Measurements from ENCODE around the gene ABLIM2. TPM values are rescaled to one million over a fixed set of nuclear protein-coding genes. Genes with fewer than 3 reads are reported as not detected.
A peak's percentile ranks its signal among the peaks of the same experiment; 100 is the strongest.

The ABLIM2 gene
- polyA plus RNA-seq, 1 donor from 2014 or later = 14.9 TPM

DNA sequence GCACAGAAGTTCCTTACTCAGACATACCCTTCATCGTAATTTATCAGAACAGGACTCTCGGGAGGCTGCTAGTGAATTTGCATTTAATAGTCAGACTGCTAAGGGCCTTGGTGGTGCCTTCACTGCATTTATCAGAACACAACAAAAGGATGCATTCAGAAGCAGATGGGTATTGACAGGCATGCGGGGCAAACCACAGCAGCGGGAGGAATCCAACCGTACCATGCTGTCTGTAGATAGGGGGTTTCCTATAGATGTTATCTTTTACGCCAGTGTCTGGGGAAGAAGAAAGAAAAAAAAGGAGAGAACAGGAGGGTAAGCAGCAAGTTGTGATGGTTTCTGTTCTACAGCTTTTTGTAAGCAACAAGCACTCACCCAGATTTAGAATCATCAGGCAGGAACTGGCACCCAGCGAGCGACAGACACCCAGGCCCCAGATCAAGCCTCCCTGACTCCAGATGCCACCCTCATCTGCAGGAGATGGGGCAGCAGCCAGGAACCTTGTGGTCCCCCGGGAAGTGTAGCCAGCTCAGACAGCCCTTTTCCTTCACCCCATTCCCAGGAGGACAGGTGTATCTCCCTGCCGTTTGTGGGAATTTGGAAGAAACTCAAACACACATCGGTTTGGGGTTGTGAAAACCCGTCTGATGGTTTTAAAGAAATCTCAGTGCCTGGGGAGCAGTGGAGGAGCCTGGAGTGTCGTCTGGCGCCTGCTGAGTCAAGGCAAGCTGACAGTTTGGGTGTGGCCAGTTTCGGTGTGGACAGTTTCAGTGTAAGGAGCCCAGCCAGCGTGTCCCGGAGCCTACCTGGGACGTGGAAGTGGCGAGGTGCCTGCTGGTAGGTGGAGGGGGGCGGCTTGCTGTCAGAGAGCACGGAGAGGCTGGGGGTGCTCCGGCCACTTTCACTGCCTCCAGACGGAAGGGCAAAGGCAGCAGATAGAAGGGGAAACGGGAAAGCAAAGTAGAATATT lies 138.9 kb downstream of the ABLIM2 start:
- Histone ChIP-seq H4K20me1 (ENCODE audit: insufficient read depth) (no peaks in the 10 kb centered on the region), H3K27ac (ENCODE audit: low read length) (peak overlapping the region; percentile 91), H2AFZ (ENCODE audit: low read depth, low read length) (no peak overlapping the region), H3K9me3 (ENCODE audit: low read length) (no peaks in the 10 kb centered on the region), H3K9ac (ENCODE audit: low read length) (peak overlapping the region; percentile 54), H3K9me2 (ENCODE audit: insufficient read depth, low read length) (no peaks in the 10 kb centered on the region), H3K4me2 (ENCODE audit: low read length) (peak overlapping the region; percentile 24), H3K79me2 (replicated peaks; ENCODE audit: insufficient read depth, low read length) (no peaks in the 10 kb centered on the region), H3F3A (ENCODE audit: insufficient read depth, low read length, poor library complexity, severe bottlenecking) (peaks cover 6% of the 10 kb centered on the region), H3K36me3 (ENCODE audit: insufficient read depth, low read length) (no peaks in the 10 kb centered on the region), H3K27me3 (ENCODE audit: insufficient read depth, low read depth, low read length) (no peaks in the 10 kb centered on the region), H3K4me3 (ENCODE audit: low read length) (peak overlapping the region; percentile 44)
- peak; percentile 35 for TF ChIP-seq SMC3 (conservative IDR thresholded peaks at IDR 0.05; ENCODE audit: poor library complexity)
- no peak for TF ChIP-seq MXI1 (conservative IDR thresholded peaks at IDR 0.05; ENCODE audit: poor library complexity, severe bottlenecking)
- no peak for TF ChIP-seq EZH2 (IDR thresholded peaks at IDR 0.05; ENCODE audit: borderline replicate concordance, insufficient read depth, low read length, poor library complexity, severe bottlenecking)
- peak; percentile 79 for TF ChIP-seq POLR2AphosphoS5 (IDR thresholded peaks at IDR 0.05)
- no peak for TF ChIP-seq TAF1 (IDR thresholded peaks at IDR 0.05; ENCODE audit: low read depth)
- TF ChIP-seq, protein P1, sequence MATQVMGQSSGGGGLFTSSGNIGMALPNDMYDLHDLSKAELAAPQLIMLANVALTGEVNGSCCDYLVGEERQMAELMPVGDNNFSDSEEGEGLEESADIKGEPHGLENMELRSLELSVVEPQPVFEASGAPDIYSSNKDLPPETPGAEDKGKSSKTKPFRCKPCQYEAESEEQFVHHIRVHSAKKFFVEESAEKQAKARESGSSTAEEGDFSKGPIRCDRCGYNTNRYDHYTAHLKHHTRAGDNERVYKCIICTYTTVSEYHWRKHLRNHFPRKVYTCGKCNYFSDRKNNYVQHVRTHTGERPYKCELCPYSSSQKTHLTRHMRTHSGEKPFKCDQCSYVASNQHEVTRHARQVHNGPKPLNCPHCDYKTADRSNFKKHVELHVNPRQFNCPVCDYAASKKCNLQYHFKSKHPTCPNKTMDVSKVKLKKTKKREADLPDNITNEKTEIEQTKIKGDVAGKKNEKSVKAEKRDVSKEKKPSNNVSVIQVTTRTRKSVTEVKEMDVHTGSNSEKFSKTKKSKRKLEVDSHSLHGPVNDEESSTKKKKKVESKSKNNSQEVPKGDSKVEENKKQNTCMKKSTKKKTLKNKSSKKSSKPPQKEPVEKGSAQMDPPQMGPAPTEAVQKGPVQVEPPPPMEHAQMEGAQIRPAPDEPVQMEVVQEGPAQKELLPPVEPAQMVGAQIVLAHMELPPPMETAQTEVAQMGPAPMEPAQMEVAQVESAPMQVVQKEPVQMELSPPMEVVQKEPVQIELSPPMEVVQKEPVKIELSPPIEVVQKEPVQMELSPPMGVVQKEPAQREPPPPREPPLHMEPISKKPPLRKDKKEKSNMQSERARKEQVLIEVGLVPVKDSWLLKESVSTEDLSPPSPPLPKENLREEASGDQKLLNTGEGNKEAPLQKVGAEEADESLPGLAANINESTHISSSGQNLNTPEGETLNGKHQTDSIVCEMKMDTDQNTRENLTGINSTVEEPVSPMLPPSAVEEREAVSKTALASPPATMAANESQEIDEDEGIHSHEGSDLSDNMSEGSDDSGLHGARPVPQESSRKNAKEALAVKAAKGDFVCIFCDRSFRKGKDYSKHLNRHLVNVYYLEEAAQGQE (IDR thresholded peaks at IDR 0.05; ENCODE audit: borderline replicate concordance) = peak; percentile 34
- TF ChIP-seq, protein P2, sequence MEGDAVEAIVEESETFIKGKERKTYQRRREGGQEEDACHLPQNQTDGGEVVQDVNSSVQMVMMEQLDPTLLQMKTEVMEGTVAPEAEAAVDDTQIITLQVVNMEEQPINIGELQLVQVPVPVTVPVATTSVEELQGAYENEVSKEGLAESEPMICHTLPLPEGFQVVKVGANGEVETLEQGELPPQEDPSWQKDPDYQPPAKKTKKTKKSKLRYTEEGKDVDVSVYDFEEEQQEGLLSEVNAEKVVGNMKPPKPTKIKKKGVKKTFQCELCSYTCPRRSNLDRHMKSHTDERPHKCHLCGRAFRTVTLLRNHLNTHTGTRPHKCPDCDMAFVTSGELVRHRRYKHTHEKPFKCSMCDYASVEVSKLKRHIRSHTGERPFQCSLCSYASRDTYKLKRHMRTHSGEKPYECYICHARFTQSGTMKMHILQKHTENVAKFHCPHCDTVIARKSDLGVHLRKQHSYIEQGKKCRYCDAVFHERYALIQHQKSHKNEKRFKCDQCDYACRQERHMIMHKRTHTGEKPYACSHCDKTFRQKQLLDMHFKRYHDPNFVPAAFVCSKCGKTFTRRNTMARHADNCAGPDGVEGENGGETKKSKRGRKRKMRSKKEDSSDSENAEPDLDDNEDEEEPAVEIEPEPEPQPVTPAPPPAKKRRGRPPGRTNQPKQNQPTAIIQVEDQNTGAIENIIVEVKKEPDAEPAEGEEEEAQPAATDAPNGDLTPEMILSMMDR (IDR thresholded peaks at IDR 0.05; ENCODE audit: poor library complexity, severe bottlenecking) = no peak
- TF ChIP-seq RAD21 (conservative IDR thresholded peaks at IDR 0.05) = peak; percentile 54
- peak; percentile 88 for TF ChIP-seq EP300 (conservative IDR thresholded peaks at IDR 0.05; ENCODE audit: poor library complexity, severe bottlenecking)

DNA sequence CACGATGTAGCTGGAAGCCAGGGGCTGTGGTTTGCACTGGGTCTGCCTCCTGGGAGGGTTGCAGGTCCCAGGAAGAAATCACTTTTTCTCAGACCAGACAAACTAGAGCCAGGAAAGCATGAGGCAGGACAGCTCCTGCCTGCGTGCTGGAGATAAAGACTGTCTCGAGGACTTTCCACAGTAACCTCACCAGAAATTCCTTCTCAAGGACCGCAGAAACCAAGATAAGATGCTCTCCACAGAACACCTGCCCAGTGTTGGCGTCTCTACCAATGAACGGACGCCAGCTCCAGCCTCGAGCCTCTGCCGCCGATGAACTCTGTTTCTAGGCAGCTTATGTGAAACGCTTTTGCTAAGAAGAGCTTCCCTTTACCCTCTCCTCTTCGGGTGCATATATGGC lies 142.1 kb downstream of the ABLIM2 start:
- Histone ChIP-seq H4K20me1 (ENCODE audit: insufficient read depth) (no peaks in the 10 kb centered on the region), H3K9me3 (ENCODE audit: low read length) (no peaks in the 10 kb centered on the region), H3K27me3 (ENCODE audit: insufficient read depth, low read depth, low read length) (no peaks in the 10 kb centered on the region), H2AFZ (ENCODE audit: low read depth, low read length) (no peak overlapping the region), H3K36me3 (ENCODE audit: insufficient read depth, low read length) (no peaks in the 10 kb centered on the region), H3K4me3 (ENCODE audit: low read length) (no peak overlapping the region), H3K9me2 (ENCODE audit: insufficient read depth, low read length) (no peaks in the 10 kb centered on the region), H3K27ac (ENCODE audit: low read length) (no peak overlapping the region), H3K4me2 (ENCODE audit: low read length) (no peak overlapping the region), H3K79me2 (replicated peaks; ENCODE audit: insufficient read depth, low read length) (no peaks in the 10 kb centered on the region), H3F3A (ENCODE audit: insufficient read depth, low read length, poor library complexity, severe bottlenecking) (peaks cover 6% of the 10 kb centered on the region), H3K9ac (ENCODE audit: low read length) (no peak overlapping the region)
- no peak for TF ChIP-seq SMC3 (conservative IDR thresholded peaks at IDR 0.05; ENCODE audit: poor library complexity)
- TF ChIP-seq, protein P1 (IDR thresholded peaks at IDR 0.05; ENCODE audit: borderline replicate concordance) = no peak
- TF ChIP-seq TAF1 (IDR thresholded peaks at IDR 0.05; ENCODE audit: low read depth) = no peak

Data from neural cell (in vitro differentiated cells).